ENCODE measurements around the gene SGK1.
"Not testable (repeated sequence)": the region's sequence is repeated elsewhere in the genome, so short reads cannot be mapped to it uniquely, and the experiment has no call there.

Gene SGK1

GRCh38 chr6:134251320-134251719 lies 66.6 kb downstream of the SGK1 start:
- no peak for DNase-seq (ENCODE audit: low read depth)

- no peak for DNase-seq (ENCODE audit: low read depth)
Measured at GRCh38 chr6:134250776-134251175, 67.1 kb downstream of the SGK1 start.

GRCh38 chr6:134249759-134250602 lies 67.9 kb downstream of the SGK1 start:
- DNase-seq (ENCODE audit: low read depth): peak; percentile 49

GRCh38 chr6:134249239-134249758 lies 68.6 kb downstream of the SGK1 start:
- no peak for DNase-seq (ENCODE audit: low read depth)

GRCh38 chr6:134247844-134248580 lies 69.9 kb downstream of the SGK1 start:
- DNase-seq (ENCODE audit: low read depth): no peak

- no peak for DNase-seq (ENCODE audit: low read depth)
Measured at GRCh38 chr6:134247231-134247833, 70.6 kb downstream of the SGK1 start.

- DNase-seq (ENCODE audit: low read depth): no peak
Measured at GRCh38 chr6:134245706-134246105, 72.2 kb downstream of the SGK1 start.

- peak; percentile 51 for DNase-seq (ENCODE audit: low read depth)
Measured at GRCh38 chr6:134245041-134245440, 72.9 kb downstream of the SGK1 start.

GRCh38 chr6:134240665-134241431 lies 77.1 kb downstream of the SGK1 start:
- no peak for DNase-seq (ENCODE audit: low read depth)

- no peak for DNase-seq (ENCODE audit: low read depth)
Measured at GRCh38 chr6:134238960-134239795, 78.7 kb downstream of the SGK1 start.

GRCh38 chr6:134238006-134238405 lies 79.9 kb downstream of the SGK1 start:
- no peak for DNase-seq (ENCODE audit: low read depth)

GRCh38 chr6:134235937-134236751 lies 81.8 kb downstream of the SGK1 start:
- DNase-seq (ENCODE audit: low read depth): peak; percentile 83

GRCh38 chr6:134235334-134235733 lies 82.6 kb downstream of the SGK1 start:
- not testable (repeated sequence) for DNase-seq (ENCODE audit: low read depth)

- no peak for DNase-seq (ENCODE audit: low read depth)
Measured at GRCh38 chr6:134233180-134233955, 84.5 kb downstream of the SGK1 start.

GRCh38 chr6:134230940-134231339 lies 87.0 kb downstream of the SGK1 start:
- peak; percentile 41 for DNase-seq (ENCODE audit: low read depth)

- no peak for DNase-seq (ENCODE audit: low read depth)
Measured at GRCh38 chr6:134230087-134230700, 87.7 kb downstream of the SGK1 start.

GRCh38 chr6:134229520-134229919 lies 88.4 kb downstream of the SGK1 start:
- no peak for DNase-seq (ENCODE audit: low read depth)

- DNase-seq (ENCODE audit: low read depth): peak; percentile 5
Measured at GRCh38 chr6:134223796-134224420, 94.0 kb downstream of the SGK1 start.
